Activated CD8-positive, alpha-beta memory T cell treated with anti-CD3 and anti-CD28 coated beads, Interleukin-2, amount 50 U/mL, for 24 hours (primary cell): ENCODE data around the gene GPX5.

ENCODE experiments used
- DNase-seq: peaks from one replicate; pipeline ENCODE4 v3.0.0-alpha.2; 2020; ENCODE audit errors: extremely low read depth

The GPX5 gene

GRCh38 chr6:28555136-28555535, 29.5 kb downstream of the GPX5 start:
- DNase-seq = no peak

GRCh38 chr6:28558629-28559028, 32.9 kb downstream of the GPX5 start:
- DNase-seq = no peak

GRCh38 chr6:28563430-28564095, 37.9 kb downstream of the GPX5 start:
- no peak for DNase-seq

DNA sequence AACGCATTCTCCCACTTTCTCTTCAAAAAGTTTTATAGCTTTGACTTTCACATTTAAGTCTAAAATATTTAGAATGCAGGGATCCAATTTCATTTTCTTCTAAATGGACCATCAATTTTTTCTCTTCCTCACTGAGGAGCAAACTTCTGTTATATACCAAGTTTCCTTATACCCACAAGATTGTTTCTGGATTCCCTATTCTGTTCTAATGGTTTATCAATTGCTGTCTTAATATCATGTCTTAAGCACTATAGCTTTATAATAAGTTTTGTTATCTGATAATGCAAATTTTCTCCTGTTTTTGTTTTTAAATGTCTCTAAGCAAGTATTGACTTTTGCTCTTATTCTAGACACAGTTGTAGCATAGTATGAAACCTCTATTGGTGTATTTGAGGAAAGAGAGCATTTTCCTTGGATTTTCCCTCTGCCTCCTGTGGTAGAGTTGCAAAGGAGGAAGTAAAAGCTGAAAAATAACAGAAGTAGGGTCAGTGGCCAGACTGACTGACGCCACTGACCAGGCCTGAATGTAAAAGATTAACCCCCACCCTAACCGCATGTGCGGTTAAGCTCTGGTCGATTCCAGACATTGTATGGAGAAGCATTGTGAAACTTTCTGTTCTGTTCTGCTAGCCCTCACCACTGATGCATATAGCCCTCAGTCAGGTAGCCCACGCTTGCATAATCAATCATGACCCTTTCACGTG, 40.3 kb downstream of the GPX5 start:
- no peak for DNase-seq

DNA sequence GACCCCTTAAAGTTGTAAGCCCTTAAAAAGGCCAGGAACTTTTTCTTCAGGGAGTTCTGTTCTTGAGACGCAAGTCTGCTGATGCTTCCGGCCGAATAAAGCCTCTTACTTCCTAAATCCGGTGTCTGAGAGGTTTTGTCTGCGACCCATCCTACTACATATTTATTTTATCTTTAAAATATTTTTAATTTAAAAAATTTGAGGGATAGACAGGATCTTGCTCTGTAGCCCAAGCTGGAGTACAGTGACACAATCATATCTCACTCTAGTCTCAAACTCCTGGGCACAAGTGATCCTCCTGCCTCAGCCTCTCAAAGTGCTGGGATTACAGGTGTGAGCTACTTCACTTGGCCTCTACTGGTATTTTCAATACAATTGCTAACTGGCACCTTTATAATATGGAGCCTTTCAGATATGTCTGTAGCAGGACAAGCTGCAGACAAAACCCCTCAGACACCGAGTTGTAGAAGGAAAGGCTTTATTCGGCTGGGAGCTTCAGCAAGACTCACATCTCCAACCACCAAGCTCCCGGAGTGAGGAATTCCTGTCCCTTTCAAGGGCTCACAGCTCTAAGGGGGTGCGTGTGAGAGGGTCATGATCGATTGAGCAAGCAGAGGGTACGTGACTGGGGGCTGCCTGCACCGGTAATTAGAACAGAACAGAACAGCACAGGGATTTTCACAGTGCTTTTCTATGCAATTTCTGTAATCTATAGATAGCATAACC, 41.0 kb downstream of the GPX5 start:
- DNase-seq = no peak

GRCh38 chr6:28567506-28567905, 41.8 kb downstream of the GPX5 start:
- DNase-seq = no peak

- no peak for DNase-seq
These were observed 42.9 kb downstream of the GPX5 start for GRCh38 chr6:28568515-28569108.

DNA sequence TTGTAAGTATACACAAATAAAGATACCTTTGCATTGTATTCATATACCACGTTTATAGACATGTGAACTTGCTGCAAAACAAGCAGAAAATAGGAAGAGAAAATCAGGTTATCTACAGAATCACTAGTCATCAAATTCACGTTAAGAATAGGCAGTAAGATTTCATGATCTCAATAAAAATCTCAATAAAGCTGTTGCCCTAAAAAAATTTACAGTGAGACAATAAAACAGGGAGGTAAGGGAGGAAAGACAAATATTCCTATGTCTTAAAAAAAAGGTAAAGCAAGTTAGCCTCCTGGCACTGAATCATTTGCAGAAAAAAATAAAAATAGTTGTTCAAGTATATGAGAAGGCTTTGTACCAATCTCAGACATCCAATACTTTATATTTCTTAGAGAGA, 44.1 kb downstream of the GPX5 start:
- no peak for DNase-seq

DNA sequence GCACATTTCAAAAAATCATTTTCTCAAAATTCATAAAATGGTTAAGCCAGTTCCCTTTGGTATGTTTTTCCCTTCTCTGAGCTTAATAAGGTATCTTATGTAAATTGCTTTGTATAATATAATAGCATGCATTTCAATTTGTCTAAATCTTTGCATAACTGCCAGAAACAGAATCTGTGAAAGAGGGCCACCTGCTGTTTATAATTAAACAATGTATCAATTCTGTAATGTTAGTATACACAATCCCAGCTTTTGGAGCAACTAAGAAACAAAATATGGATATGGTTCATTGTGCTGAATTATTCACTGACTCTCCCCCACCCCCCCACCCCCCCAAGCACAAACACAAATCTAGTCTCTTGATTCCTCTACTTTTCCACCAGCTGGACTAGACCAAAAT, 54.8 kb downstream of the GPX5 start:
- no peak for DNase-seq

DNA sequence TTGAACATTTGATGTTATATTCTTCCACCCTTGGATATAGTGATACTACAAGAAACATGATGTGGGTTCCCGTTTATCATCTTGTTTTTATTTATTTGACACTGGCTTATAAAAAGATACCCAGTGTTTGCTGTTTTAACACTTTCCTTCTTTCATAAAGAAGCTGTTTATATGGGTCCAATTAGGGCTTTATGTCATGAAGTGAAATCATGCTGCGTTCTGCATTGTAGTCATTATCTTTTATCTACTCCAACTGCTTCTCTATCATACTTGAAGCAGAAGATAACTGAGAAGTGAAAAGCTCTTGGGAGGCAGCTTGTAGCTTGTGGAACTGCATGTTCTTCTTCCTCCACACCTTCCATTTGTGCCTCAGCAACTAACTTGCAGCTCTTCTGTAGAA, 57.8 kb downstream of the GPX5 start:
- DNase-seq = no peak
